ENCODE data around the gene PER3. TPM values are rescaled to one million over a fixed set of nuclear protein-coding genes. Genes with fewer than 3 reads are reported as not detected.
A peak's percentile ranks its signal among the peaks of the same experiment; 100 is the strongest.

Gene PER3
- total and polyA plus RNA-seq, 4 donors = 3.4 to 21.1 (median 11.5) TPM

- no peaks in the 10 kb centered on the region for H3K27me3 ChIP-seq (ENCODE audit: control insufficient read depth in 3 of 3, insufficient read depth in 3 of 3, low read length in 2 of 3)
- TF ChIP-seq CTCF (IDR thresholded peaks at IDR 0.05; ENCODE audit: control extremely low read depth, extremely low read depth) = no peak
- ATAC-seq (ENCODE audit: insufficient read depth, low FRiP score) (no peak), DNase-seq (peak; percentile 53 to 88 (median 82))
- H3K9me3 ChIP-seq (ENCODE audit: control insufficient read depth in 4 of 4, insufficient read depth in 3 of 4, low read length in 3 of 4) = no peaks in the 10 kb centered on the region
- peaks cover 0 to 16% (median 2%) of the 10 kb centered on the region in 5 donors for H3K4me1 ChIP-seq (ENCODE audit: control insufficient read depth in 5 of 5, insufficient read depth in 5 of 5, low read length in 5 of 5)
- no peak overlapping the region for H3K27ac ChIP-seq (ENCODE audit: low read depth in 1 of 2, low read length in 1 of 2)
- no peak overlapping the region for H3K4me3 ChIP-seq
- 72% methylated on average over 3 of the region's 3 CpGs for WGBS, 2 donors
- H3K36me3 ChIP-seq (ENCODE audit: control insufficient read depth in 4 of 4, insufficient read depth in 4 of 4, low read length in 4 of 4) = peaks cover 16 to 29% (median 23%) of the 10 kb centered on the region in 4 donors
- H3K9ac ChIP-seq (ENCODE audit: insufficient read depth in 1 of 2, low read length in 2 of 2) = no peak overlapping the region
Observed at GRCh38 chr1:7777591-7777990, 6.5 kb upstream of the PER3 start.

- no peak for ATAC-seq (ENCODE audit: insufficient read depth, low FRiP score)
- no peak overlapping the region for H3K4me3 ChIP-seq
Observed at GRCh38 chr1:7778133-7778628, 5.9 kb upstream of the PER3 start.

GRCh38 chr1:7780976-7781375 is 3.1 kb upstream of the PER3 start:
- TF ChIP-seq CTCF (IDR thresholded peaks at IDR 0.05; ENCODE audit: control extremely low read depth, extremely low read depth) = no peak
- no peak for DNase-seq
- Histone ChIP-seq H3K4me3 (no peak overlapping the region), H3K9me3 (ENCODE audit: control insufficient read depth in 4 of 4, insufficient read depth in 3 of 4, low read length in 3 of 4) (no peaks in the 10 kb centered on the region), H3K27me3 (ENCODE audit: control insufficient read depth in 3 of 3, insufficient read depth in 3 of 3, low read length in 2 of 3) (no peaks in the 10 kb centered on the region), H3K27ac (ENCODE audit: low read depth in 1 of 2, low read length in 1 of 2) (no peak overlapping the region), H3K9ac (ENCODE audit: insufficient read depth in 1 of 2, low read length in 2 of 2) (no peak overlapping the region), H3K4me1 (ENCODE audit: control insufficient read depth in 5 of 5, insufficient read depth in 5 of 5, low read length in 5 of 5) (peaks cover 0 to 16% (median 2%) of the 10 kb centered on the region in 5 donors), H3K36me3 (ENCODE audit: control insufficient read depth in 4 of 4, insufficient read depth in 4 of 4, low read length in 4 of 4) (peaks cover 11 to 25% (median 20%) of the 10 kb centered on the region in 4 donors)
- WGBS, 2 donors = 88 to 94% methylated on average over 9 of the region's 9 CpGs
- ATAC-seq (ENCODE audit: insufficient read depth, low FRiP score) = no peak

More at GRCh38 chr1:7778133-7778628, 5.9 kb upstream of the PER3 start:
- no peak overlapping the region for H3K9ac ChIP-seq (ENCODE audit: insufficient read depth in 1 of 2, low read length in 2 of 2)
- peaks cover 13 to 29% (median 22%) of the 10 kb centered on the region in 4 donors for H3K36me3 ChIP-seq (ENCODE audit: control insufficient read depth in 4 of 4, insufficient read depth in 4 of 4, low read length in 4 of 4)
- 92 to 96% methylated on average over 4 of the region's 4 CpGs for WGBS, 2 donors
- no peak overlapping the region for H3K27ac ChIP-seq (ENCODE audit: low read depth in 1 of 2, low read length in 1 of 2)
- no peak for TF ChIP-seq CTCF (IDR thresholded peaks at IDR 0.05; ENCODE audit: control extremely low read depth, extremely low read depth)
- H3K4me1 ChIP-seq (ENCODE audit: control insufficient read depth in 5 of 5, insufficient read depth in 5 of 5, low read length in 5 of 5) = peaks cover 0 to 16% (median 2%) of the 10 kb centered on the region in 5 donors
- no peaks in the 10 kb centered on the region for H3K27me3 ChIP-seq (ENCODE audit: control insufficient read depth in 3 of 3, insufficient read depth in 3 of 3, low read length in 2 of 3)
- H3K9me3 ChIP-seq (ENCODE audit: control insufficient read depth in 4 of 4, insufficient read depth in 3 of 4, low read length in 3 of 4) = no peaks in the 10 kb centered on the region
- no peak for DNase-seq

GRCh38 chr1:7781501-7781900 is 2.6 kb upstream of the PER3 start:
- Histone ChIP-seq H3K9ac (ENCODE audit: insufficient read depth in 1 of 2, low read length in 2 of 2) (no peak overlapping the region), H3K4me3 (no peak overlapping the region), H3K36me3 (ENCODE audit: control insufficient read depth in 4 of 4, insufficient read depth in 4 of 4, low read length in 4 of 4) (peaks cover 11 to 25% (median 20%) of the 10 kb centered on the region in 4 donors), H3K27ac (ENCODE audit: low read depth in 1 of 2, low read length in 1 of 2) (no peak overlapping the region), H3K9me3 (ENCODE audit: control insufficient read depth in 4 of 4, insufficient read depth in 3 of 4, low read length in 3 of 4) (no peaks in the 10 kb centered on the region), H3K27me3 (ENCODE audit: control insufficient read depth in 3 of 3, insufficient read depth in 3 of 3, low read length in 2 of 3) (no peaks in the 10 kb centered on the region), H3K4me1 (ENCODE audit: control insufficient read depth in 5 of 5, insufficient read depth in 5 of 5, low read length in 5 of 5) (peaks cover 0 to 16% (median 2%) of the 10 kb centered on the region in 5 donors)
- TF ChIP-seq CTCF (IDR thresholded peaks at IDR 0.05; ENCODE audit: control extremely low read depth, extremely low read depth) = no peak
- WGBS, 2 donors = 22 to 54% methylated on average over 7 of the region's 7 CpGs
- no peak for ATAC-seq (ENCODE audit: insufficient read depth, low FRiP score)
- no peak for DNase-seq
